CD4-positive, alpha-beta T cell (primary cell): Measurements from ENCODE around the gene RCAN3. TPM values are rescaled to one million over a fixed set of nuclear protein-coding genes. Genes with fewer than 3 reads are reported as not detected.

Experiments
- ATAC-seq: fragments of 200-7000 bp; cut with Tn5 transposase; one replicate; pipeline ENCODE4 v1.10.0; 2022; ENCODE audit warnings: mild to moderate bottlenecking; ENCODE audit not compliant: poor library complexity
- CTCF ChIA-PET: fragments of 350-600 bp; sonication (Branson Sonifier 250); formaldehyde crosslinking; loops from one replicate; lab custom pipeline; 2021; ENCODE audit warnings: antibody characterized with exemption, inconsistent platforms; lab: Charles Lee
- POLR2A ChIA-PET: fragments of 350-600 bp; sonication (Branson Sonifier 250); formaldehyde crosslinking; loops from one replicate; lab custom pipeline; 2021; ENCODE audit warnings: antibody characterized with exemption, inconsistent platforms; lab: Charles Lee
- DNase-seq, 14 experiments: peaks; one replicate each; pipeline ENCODE4 v3.0.0-alpha.2; 2013 to 2020; ENCODE audit warnings: mixed read lengths in 2 of 14
- H3K27ac ChIP-seq, 2 donors: one replicate each; pipeline versions ENCODE4 v1.5.1 to v1.7.0; 2013; ENCODE audit warnings: low read length in 2 of 2, low read depth in 1 of 2, mild to moderate bottlenecking in 1 of 2
- H3K27me3 ChIP-seq, 2 experiments: 1 replicate in 1 of 2; 2 replicates in 1 of 2; pipeline versions ENCODE4 v1.6.1 to v1.7.0; 2013; ENCODE audit warnings: low read length in 2 of 2, control low read depth in 1 of 2, mild to moderate bottlenecking in 1 of 2, moderate library complexity in 1 of 2; ENCODE audit not compliant: insufficient read depth in 2 of 2, control insufficient read depth in 1 of 2
- H3K36me3 ChIP-seq: one replicate; pipeline ENCODE4 v1.6.1; 2013; ENCODE audit warnings: low read length, control low read depth; ENCODE audit not compliant: insufficient read depth
- H3K4me1 ChIP-seq: one replicate; pipeline ENCODE4 v1.6.1; 2013; ENCODE audit warnings: low read length, control low read depth; ENCODE audit not compliant: insufficient read depth
- H3K4me3 ChIP-seq: one replicate; pipeline ENCODE4 v1.5.1; 2013; ENCODE audit warnings: mild to moderate bottlenecking, low read length, moderate library complexity
- H3K9me3 ChIP-seq, 2 experiments: 1 replicate in 1 of 2; 2 replicates in 1 of 2; pipeline versions ENCODE4 v1.6.1 to v1.7.0; 2013; ENCODE audit warnings: low read length in 2 of 2, mild to moderate bottlenecking in 2 of 2, control low read depth in 1 of 2, moderate library complexity in 1 of 2; ENCODE audit not compliant: control insufficient read depth in 1 of 2, insufficient read depth in 1 of 2
- H3K27ac Mint-ChIP-seq: one replicate; pipeline ENCODE4 v1.8.0; 2020; ENCODE audit warnings: mixed read lengths
- H3K27me3 Mint-ChIP-seq: one replicate; pipeline ENCODE4 v1.8.0; 2021; ENCODE audit warnings: mixed read lengths
- H3K36me3 Mint-ChIP-seq: one replicate; pipeline ENCODE4 v1.8.0; 2021; ENCODE audit warnings: low read depth, mixed read lengths
- H3K4me1 Mint-ChIP-seq: one replicate; pipeline ENCODE4 v1.8.0; 2021; ENCODE audit warnings: low read depth, mixed read lengths
- H3K4me3 Mint-ChIP-seq: one replicate; pipeline ENCODE4 v1.8.0; 2020; ENCODE audit warnings: mild to moderate bottlenecking, mixed read lengths
- H3K9me3 Mint-ChIP-seq: one replicate; pipeline ENCODE4 v1.8.0; 2020; ENCODE audit warnings: mixed read lengths
- intact Hi-C, 2 experiments: fragments of 100-400 bp; cut with DNase I in 1 of 2; cut with micrococcal nuclease in 1 of 2; formaldehyde crosslinking; loops; one replicate each; pipeline versions ENCODE4 v1.15.1 to v1.9.0; 2023 to 2025; cut with DNase I, micrococcal nuclease
- total RNA-seq, 174 experiments: library from RNA in 2 of 174; stranded (reverse) in 2 of 174; gene quantifications; one replicate each; pipeline ENCODE4 v1.2.3 and lab custom pipeline; 2021 to 2026
- TF ChIP-seq, protein P1 (sequence below): fragments of 200-600 bp; IDR thresholded peaks from one replicate; pipeline ENCODE4 v1.8.0; 2022; ENCODE audit warnings: antibody characterized with exemption, mild to moderate bottlenecking

Gene RCAN3
- total RNA-seq, 2 experiments from 2014 or later: 185 to 191 TPM

DNA sequence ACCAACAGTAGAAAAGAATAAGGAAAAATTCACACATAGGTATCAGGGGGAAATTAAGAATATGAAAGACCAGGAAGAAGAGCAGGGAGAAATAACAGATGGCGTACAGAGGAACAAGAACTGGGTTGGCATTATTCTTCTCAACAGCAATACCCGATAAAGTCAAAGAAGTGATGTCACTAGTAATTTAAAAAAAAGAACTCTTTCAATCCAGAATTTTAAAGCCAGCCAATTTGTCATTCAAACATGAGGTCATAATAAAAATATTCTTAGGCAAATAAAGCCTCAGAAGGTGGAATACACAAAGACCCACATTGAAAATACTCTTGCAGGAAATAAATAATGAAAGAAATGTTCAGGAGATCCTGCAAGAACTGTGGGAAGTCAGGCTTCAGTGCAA is 62.1 kb downstream of the RCAN3 start:
- ChIA-PET CTCF (no interaction called here), POLR2A (no interaction called here)
- H3K27me3 ChIP-seq: no peaks in the 10 kb centered on the region
- no peak overlapping the region for H3K4me3 ChIP-seq
- no peaks in the 10 kb centered on the region for H3K36me3 Mint-ChIP-seq
- H3K27me3 Mint-ChIP-seq: no peaks in the 10 kb centered on the region
- no peaks in the 10 kb centered on the region for H3K9me3 Mint-ChIP-seq
- DNase-seq (no peak), ATAC-seq (no peak)
- H3K27ac Mint-ChIP-seq: no peak overlapping the region
- H3K4me3 Mint-ChIP-seq: no peak overlapping the region
- H3K9me3 ChIP-seq: no peaks in the 10 kb centered on the region
- H3K27ac ChIP-seq: no peak overlapping the region
- intact Hi-C loops: no loop called here
- H3K4me1 ChIP-seq: no peaks in the 10 kb centered on the region
- peaks cover 14% of the 10 kb centered on the region for H3K4me1 Mint-ChIP-seq
- no peaks in the 10 kb centered on the region for H3K36me3 ChIP-seq
- TF ChIP-seq, protein P1, sequence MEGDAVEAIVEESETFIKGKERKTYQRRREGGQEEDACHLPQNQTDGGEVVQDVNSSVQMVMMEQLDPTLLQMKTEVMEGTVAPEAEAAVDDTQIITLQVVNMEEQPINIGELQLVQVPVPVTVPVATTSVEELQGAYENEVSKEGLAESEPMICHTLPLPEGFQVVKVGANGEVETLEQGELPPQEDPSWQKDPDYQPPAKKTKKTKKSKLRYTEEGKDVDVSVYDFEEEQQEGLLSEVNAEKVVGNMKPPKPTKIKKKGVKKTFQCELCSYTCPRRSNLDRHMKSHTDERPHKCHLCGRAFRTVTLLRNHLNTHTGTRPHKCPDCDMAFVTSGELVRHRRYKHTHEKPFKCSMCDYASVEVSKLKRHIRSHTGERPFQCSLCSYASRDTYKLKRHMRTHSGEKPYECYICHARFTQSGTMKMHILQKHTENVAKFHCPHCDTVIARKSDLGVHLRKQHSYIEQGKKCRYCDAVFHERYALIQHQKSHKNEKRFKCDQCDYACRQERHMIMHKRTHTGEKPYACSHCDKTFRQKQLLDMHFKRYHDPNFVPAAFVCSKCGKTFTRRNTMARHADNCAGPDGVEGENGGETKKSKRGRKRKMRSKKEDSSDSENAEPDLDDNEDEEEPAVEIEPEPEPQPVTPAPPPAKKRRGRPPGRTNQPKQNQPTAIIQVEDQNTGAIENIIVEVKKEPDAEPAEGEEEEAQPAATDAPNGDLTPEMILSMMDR: no peak

DNA sequence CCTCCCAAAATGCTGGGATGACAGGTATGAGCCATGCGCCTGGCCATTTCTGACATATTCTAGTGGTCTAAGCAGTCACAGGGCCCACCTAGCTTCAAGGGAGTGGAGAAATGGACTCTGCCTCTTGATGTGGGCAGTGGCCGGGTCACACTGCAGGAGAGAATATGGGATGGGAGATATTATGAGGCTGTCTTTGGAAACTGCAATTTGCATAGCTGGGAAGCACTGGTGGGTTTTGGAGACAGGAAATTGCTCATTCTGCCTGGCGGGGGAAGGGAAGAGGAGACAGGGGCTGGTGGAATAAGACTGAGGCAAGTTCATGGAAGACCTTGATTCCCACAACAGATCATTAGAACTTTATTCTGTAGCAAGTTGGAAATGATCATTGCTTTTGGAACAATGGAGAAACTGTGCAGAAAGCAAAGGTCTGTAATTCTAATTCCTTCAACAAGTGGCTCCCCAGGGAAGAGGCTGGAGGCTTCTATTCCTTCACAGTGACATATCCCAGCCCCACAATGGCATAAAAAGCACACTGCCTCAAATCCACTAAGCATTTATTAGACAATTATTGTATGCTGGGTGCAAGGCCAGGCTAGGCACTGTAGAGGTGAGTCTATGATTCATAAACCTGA is 63.7 kb downstream of the RCAN3 start:
- no peaks in the 10 kb centered on the region for H3K27me3 Mint-ChIP-seq
- no peaks in the 10 kb centered on the region for H3K27me3 ChIP-seq
- H3K36me3 Mint-ChIP-seq: no peaks in the 10 kb centered on the region
- ChIA-PET CTCF (no interaction called here), POLR2A (no interaction called here)
- H3K9me3 ChIP-seq: no peaks in the 10 kb centered on the region
- DNase-seq (no peak), ATAC-seq (no peak)
- TF ChIP-seq, protein P1: no peak
- no peak overlapping the region for H3K4me3 Mint-ChIP-seq
- H3K4me3 ChIP-seq: no peak overlapping the region
- no peaks in the 10 kb centered on the region for H3K36me3 ChIP-seq
- no peaks in the 10 kb centered on the region for H3K9me3 Mint-ChIP-seq
- H3K27ac Mint-ChIP-seq: no peak overlapping the region
- H3K4me1 Mint-ChIP-seq: peaks cover 14% of the 10 kb centered on the region
- intact Hi-C loops: no loop called here
- H3K27ac ChIP-seq: no peak overlapping the region
- H3K4me1 ChIP-seq: no peaks in the 10 kb centered on the region

DNA sequence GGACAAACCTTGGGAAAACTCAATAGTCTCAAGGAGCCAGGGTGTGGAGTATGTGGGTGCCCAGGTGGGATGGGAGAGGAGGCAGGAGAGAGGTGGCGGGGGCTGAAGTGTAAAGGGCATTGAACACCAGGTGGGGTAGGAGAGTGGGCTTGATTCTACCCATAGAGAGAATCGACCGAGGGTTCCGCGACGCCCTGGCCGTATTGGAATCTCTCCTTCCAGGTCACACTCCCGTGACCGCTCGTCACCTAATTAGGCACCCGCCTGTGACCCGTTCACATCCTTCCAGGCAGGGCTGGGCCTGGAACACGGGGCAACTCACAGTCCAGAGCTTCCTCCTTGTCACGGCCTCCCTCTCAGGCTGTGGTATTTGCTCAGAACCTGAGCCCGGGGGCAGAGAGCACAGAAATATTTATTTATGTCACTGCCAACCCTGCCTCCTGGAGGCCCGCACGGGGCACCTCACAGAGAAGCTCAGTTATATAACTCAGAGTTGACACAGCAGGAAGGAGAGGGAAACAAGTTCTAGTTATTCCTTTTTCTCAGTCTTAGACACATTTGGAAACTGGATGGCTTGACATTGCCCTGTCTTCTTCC is 65.3 kb downstream of the RCAN3 start:
- H3K36me3 ChIP-seq: no peaks in the 10 kb centered on the region
- Mint-ChIP-seq H3K4me3 (no peak overlapping the region), H3K27ac (no peak overlapping the region), H3K9me3 (no peaks in the 10 kb centered on the region), H3K27me3 (no peaks in the 10 kb centered on the region), H3K36me3 (no peaks in the 10 kb centered on the region), H3K4me1 (peaks cover 5% of the 10 kb centered on the region)
- no peaks in the 10 kb centered on the region for H3K9me3 ChIP-seq
- H3K4me3 ChIP-seq: no peak overlapping the region
- POLR2A ChIA-PET: interaction anchor here (1.5 kb wide), 1 partner anchor 12 kb away, joined by 4 read pairs; the partner anchor contains the start of gene NCMAP
- no peaks in the 10 kb centered on the region for H3K4me1 ChIP-seq
- no peak overlapping the region for H3K27ac ChIP-seq
- H3K27me3 ChIP-seq: peaks cover 0 to 2% of the 10 kb centered on the region in 2 experiments
- DNase-seq: peak in 5 of 14 experiments; percentile 5 to 43 (median 16)
- ATAC-seq: peak; percentile 84
- intact Hi-C loops: no loop called here
- CTCF ChIA-PET: no interaction called here
- TF ChIP-seq, protein P1: no peak
